HepG2 (cell line): ENCODE results near the gene HBG1.

Experiments
- AFF4 ChIP-seq: sonication (generic); formaldehyde crosslinking; IDR thresholded peaks from 2 replicates; pipeline ENCODE4 v1.4.0; 2020; ENCODE audit warnings: missing genetic modification reagents
- BCL3 ChIP-seq: sonication (generic); formaldehyde crosslinking; IDR thresholded peaks from 2 replicates; pipeline ENCODE4 v1.5.1; 2020; ENCODE audit warnings: mild to moderate bottlenecking, missing genetic modification reagents, moderate library complexity
- EZH2 ChIP-seq: conservative IDR thresholded peaks from 2 replicates; pipeline ENCODE4 v1.6.1; 2012; ENCODE audit warnings: mild to moderate bottlenecking, low read depth, low read length, moderate library complexity
- MAZ ChIP-seq, 2 experiments: sonication (generic) in 1 of 2; formaldehyde crosslinking in 1 of 2; IDR thresholded peaks; 2 replicates each; pipeline versions ENCODE4 v1.5.0 to v1.6.1; 2012 to 2020; ENCODE audit warnings: low read depth in 2 of 2, mild to moderate bottlenecking in 2 of 2, borderline replicate concordance in 1 of 2, improper control_type of control experiment in 1 of 2, low read length in 1 of 2, missing genetic modification reagents in 1 of 2, moderate library complexity in 1 of 2
- ZBTB40 ChIP-seq, 2 experiments: fragments of 450-650 bp in 1 of 2; sonication (generic) in 1 of 2; formaldehyde crosslinking in 1 of 2; IDR thresholded peaks; 2 replicates each; pipeline versions ENCODE4 v1.6.1 to v1.8.0; 2016 to 2022; ENCODE audit warnings: antibody characterized with exemption in 1 of 2, mild to moderate bottlenecking in 1 of 2, missing genetic modification reagents in 1 of 2
- TF ChIP-seq, protein P1 (sequence below): sonication (generic); formaldehyde crosslinking; IDR thresholded peaks from 2 replicates; pipeline ENCODE4 v1.4.0; 2020; ENCODE audit warnings: mild to moderate bottlenecking, missing genetic modification reagents

- TF ChIP-seq ZBTB40 (IDR thresholded peaks at IDR 0.05) (no peak), ZBTB40 (CRISPR knock-in tag; IDR thresholded peaks at IDR 0.05) (no peak), EZH2 (no peak), AFF4 (CRISPR knock-in tag) (no peak), MAZ (IDR thresholded peaks at IDR 0.05; ENCODE audit: borderline replicate concordance, low read depth, low read length) (no peak), MAZ (CRISPR knock-in tag; IDR thresholded peaks at IDR 0.05; ENCODE audit: low read depth) (no peak), BCL3 (CRISPR knock-in tag) (no peak)
- TF ChIP-seq, protein P1, sequence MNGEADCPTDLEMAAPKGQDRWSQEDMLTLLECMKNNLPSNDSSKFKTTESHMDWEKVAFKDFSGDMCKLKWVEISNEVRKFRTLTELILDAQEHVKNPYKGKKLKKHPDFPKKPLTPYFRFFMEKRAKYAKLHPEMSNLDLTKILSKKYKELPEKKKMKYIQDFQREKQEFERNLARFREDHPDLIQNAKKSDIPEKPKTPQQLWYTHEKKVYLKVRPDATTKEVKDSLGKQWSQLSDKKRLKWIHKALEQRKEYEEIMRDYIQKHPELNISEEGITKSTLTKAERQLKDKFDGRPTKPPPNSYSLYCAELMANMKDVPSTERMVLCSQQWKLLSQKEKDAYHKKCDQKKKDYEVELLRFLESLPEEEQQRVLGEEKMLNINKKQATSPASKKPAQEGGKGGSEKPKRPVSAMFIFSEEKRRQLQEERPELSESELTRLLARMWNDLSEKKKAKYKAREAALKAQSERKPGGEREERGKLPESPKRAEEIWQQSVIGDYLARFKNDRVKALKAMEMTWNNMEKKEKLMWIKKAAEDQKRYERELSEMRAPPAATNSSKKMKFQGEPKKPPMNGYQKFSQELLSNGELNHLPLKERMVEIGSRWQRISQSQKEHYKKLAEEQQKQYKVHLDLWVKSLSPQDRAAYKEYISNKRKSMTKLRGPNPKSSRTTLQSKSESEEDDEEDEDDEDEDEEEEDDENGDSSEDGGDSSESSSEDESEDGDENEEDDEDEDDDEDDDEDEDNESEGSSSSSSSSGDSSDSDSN (CRISPR knock-in tag): no peak
These were observed 5.9 kb downstream of the HBG1 start for GRCh38 chr11:5243816-5244180.
